HG03432 (cell line): ENCODE results near the gene ZNF280B.
"Not testable (repeated sequence)": the region's sequence is repeated elsewhere in the genome, so short reads cannot be mapped to it uniquely, and the experiment has no call there.

Experiments used
- ATAC-seq: cut with Tn5 transposase; IDR thresholded peaks from one replicate; pipeline ENCODE4 v1.9.1; 2021; ENCODE audit warnings: mild to moderate bottlenecking, moderate library complexity; ENCODE audit not compliant: unreplicated experiment

Gene ZNF280B

GRCh38 chr22:22536515-22536914, 28.0 kb upstream of the ZNF280B start:
- no peak for ATAC-seq

GRCh38 chr22:22535662-22536061, 27.1 kb upstream of the ZNF280B start:
- no peak for ATAC-seq

- ATAC-seq: no peak
These were observed 26.3 kb upstream of the ZNF280B start for GRCh38 chr22:22534604-22535415.

- ATAC-seq: no peak
These were observed 25.3 kb upstream of the ZNF280B start for GRCh38 chr22:22533863-22534262.

- no peak for ATAC-seq
These were observed 24.9 kb upstream of the ZNF280B start for GRCh38 chr22:22533417-22533816.

- not testable (repeated sequence) for ATAC-seq
These were observed 24.1 kb upstream of the ZNF280B start for GRCh38 chr22:22532547-22533071.

GRCh38 chr22:22531770-22532546, 23.4 kb upstream of the ZNF280B start:
- no peak for ATAC-seq

- ATAC-seq: no peak
These were observed 20.2 kb upstream of the ZNF280B start for GRCh38 chr22:22528780-22529179.

GRCh38 chr22:22527312-22527711, 18.8 kb upstream of the ZNF280B start:
- ATAC-seq: no peak

- ATAC-seq: no peak
These were observed 17.8 kb upstream of the ZNF280B start for GRCh38 chr22:22526125-22526912.

GRCh38 chr22:22523494-22523893, 15.0 kb upstream of the ZNF280B start:
- ATAC-seq: no peak

- no peak for ATAC-seq
These were observed 13.1 kb upstream of the ZNF280B start for GRCh38 chr22:22521631-22522030.

- ATAC-seq: no peak
These were observed 12.4 kb upstream of the ZNF280B start for GRCh38 chr22:22520667-22521602.

- no peak for ATAC-seq
These were observed 11.6 kb upstream of the ZNF280B start, which contains the start of gene ZNF280A for GRCh38 chr22:22520020-22520656. Gene ZNF280A (minus strand): TSS chr22:22520270. CDS start chr22:22515630, 4,640 bp downstream.

- no peak for ATAC-seq
These were observed 11.0 kb upstream of the ZNF280B start for GRCh38 chr22:22519591-22519990.

GRCh38 chr22:22516992-22517391, 8.4 kb upstream of the ZNF280B start:
- ATAC-seq: no peak

GRCh38 chr22:22515890-22516289, 7.3 kb upstream of the ZNF280B start:
- ATAC-seq: no peak

- ATAC-seq: not testable (repeated sequence)
These were observed 5.9 kb upstream of the ZNF280B start for GRCh38 chr22:22514431-22514830.

- ATAC-seq: no peak
These were observed 5.1 kb upstream of the ZNF280B start for GRCh38 chr22:22513619-22514018.
